H9 (cell line): ENCODE measurements around the gene ADRB1. TPM values are rescaled to one million over a fixed set of nuclear protein-coding genes. Genes with fewer than 3 reads are reported as not detected.

ENCODE experiments used
- DNase-seq: peaks from one replicate; pipeline ENCODE4 v3.0.0-alpha.2; 2017
- H2AFZ ChIP-seq: one replicate; pipeline ENCODE4 v1.6.1; 2013; ENCODE audit warnings: mild to moderate bottlenecking, low read length, control low read depth, moderate library complexity
- H2AK5ac ChIP-seq: 2 replicates; pipeline ENCODE4 v1.6.1; 2013; ENCODE audit warnings: low read length, control low read depth, mixed read lengths; ENCODE audit not compliant: insufficient read length
- H2BK120ac ChIP-seq: one replicate; pipeline ENCODE4 v1.6.1; 2013; ENCODE audit warnings: low read depth, mild to moderate bottlenecking, low read length, control low read depth, inconsistent platforms; ENCODE audit not compliant: poor library complexity, severe bottlenecking
- H2BK12ac ChIP-seq: 2 replicates; pipeline ENCODE4 v1.6.1; 2013; ENCODE audit warnings: low read length, control low read depth, mixed read lengths, low read depth; ENCODE audit not compliant: insufficient read length
- H2BK15ac ChIP-seq: 2 replicates; pipeline ENCODE4 v1.6.1; 2013; ENCODE audit warnings: low read depth, low read length, control low read depth
- H2BK20ac ChIP-seq: one replicate; pipeline ENCODE4 v1.6.1; 2013; ENCODE audit warnings: low read depth, mild to moderate bottlenecking, low read length, control low read depth, inconsistent platforms; ENCODE audit not compliant: poor library complexity, severe bottlenecking
- H2BK5ac ChIP-seq: 2 replicates; pipeline ENCODE4 v1.6.1; 2013; ENCODE audit warnings: low read length, control low read depth, mixed read lengths; ENCODE audit not compliant: insufficient read length
- H3K14ac ChIP-seq: 2 replicates; pipeline ENCODE4 v1.6.1; 2013; ENCODE audit warnings: low read length, control low read depth; ENCODE audit not compliant: insufficient read depth
- H3K18ac ChIP-seq: 2 replicates; pipeline ENCODE4 v1.6.1; 2013; ENCODE audit warnings: low read depth, mild to moderate bottlenecking, mixed read lengths, low read length, control low read depth; ENCODE audit not compliant: insufficient read length
- H3K23ac ChIP-seq: 2 replicates; pipeline ENCODE4 v1.6.1; 2013; ENCODE audit warnings: low read length, control low read depth, mixed read lengths, low read depth; ENCODE audit not compliant: insufficient read length
- H3K23me2 ChIP-seq: 2 replicates; pipeline ENCODE4 v1.6.1; 2013; ENCODE audit warnings: low read depth, mild to moderate bottlenecking, mixed read lengths, low read length, control low read depth; ENCODE audit not compliant: insufficient read length, poor library complexity, severe bottlenecking
- H3K27ac ChIP-seq: 2 replicates; pipeline ENCODE4 v1.5.1; 2013; ENCODE audit warnings: low read length, control low read depth, mixed read lengths, low read depth; ENCODE audit not compliant: insufficient read length
- H3K27me3 ChIP-seq: 2 replicates; pipeline ENCODE4 v1.6.1; 2013; ENCODE audit warnings: low read length, control low read depth, inconsistent platforms; ENCODE audit not compliant: insufficient read depth
- H3K4ac ChIP-seq: 2 replicates; pipeline ENCODE4 v1.6.1; 2013; ENCODE audit warnings: low read depth, mild to moderate bottlenecking, control low read depth, inconsistent platforms, low read length, moderate library complexity
- H3K4me1 ChIP-seq: 2 replicates; pipeline ENCODE4 v1.6.1; 2013; ENCODE audit warnings: low read length, control low read depth, inconsistent platforms; ENCODE audit not compliant: insufficient read depth
- H3K4me2 ChIP-seq: 2 replicates; pipeline ENCODE4 v1.6.1; 2013; ENCODE audit warnings: low read length, control low read depth, mixed read lengths; ENCODE audit not compliant: insufficient read length, insufficient read depth
- H3K56ac ChIP-seq: 2 replicates; pipeline ENCODE4 v1.6.1; 2013; ENCODE audit warnings: low read depth, mild to moderate bottlenecking, mixed read lengths, low read length, control low read depth; ENCODE audit not compliant: insufficient read length
- H3K79me1 ChIP-seq: 2 replicates; pipeline ENCODE4 v1.6.1; 2013; ENCODE audit warnings: low read depth, mild to moderate bottlenecking, moderate library complexity, low read length, control low read depth, inconsistent platforms; ENCODE audit not compliant: insufficient read depth, poor library complexity, severe bottlenecking
- H3K79me2 ChIP-seq: 2 replicates; pipeline ENCODE4 v1.6.1; 2013; ENCODE audit warnings: low read length, control low read depth, inconsistent platforms; ENCODE audit not compliant: insufficient read depth
- H3K9ac ChIP-seq: 2 replicates; pipeline ENCODE4 v1.6.1; 2013; ENCODE audit warnings: low read length, control low read depth, mixed read lengths; ENCODE audit not compliant: insufficient read length; ENCODE audit errors: extremely low read depth
- H3K9me3 ChIP-seq: one replicate; pipeline ENCODE4 v1.6.1; 2013; ENCODE audit warnings: low read depth, low read length, inconsistent platforms; ENCODE audit not compliant: control insufficient read depth
- H3T11ph ChIP-seq: one replicate; pipeline ENCODE4 v1.6.1; 2013; ENCODE audit warnings: mild to moderate bottlenecking, low read length, control low read depth, inconsistent platforms
- H4K20me1 ChIP-seq: one replicate; pipeline ENCODE4 v1.6.1; 2013; ENCODE audit not compliant: control insufficient read depth, insufficient read length, insufficient read depth
- H4K5ac ChIP-seq: 2 replicates; pipeline ENCODE4 v1.6.1; 2013; ENCODE audit warnings: low read depth, mild to moderate bottlenecking, mixed read lengths, low read length, control low read depth; ENCODE audit not compliant: insufficient read length
- H4K8ac ChIP-seq: replicated peaks from 2 replicates; pipeline ENCODE4 v1.6.1; 2013; ENCODE audit warnings: low read length, control low read depth, mixed read lengths, low read depth; ENCODE audit not compliant: insufficient read length
- H4K91ac ChIP-seq: 2 replicates; pipeline ENCODE4 v1.6.1; 2013; ENCODE audit warnings: low read depth, mild to moderate bottlenecking, moderate library complexity, mixed read lengths, low read length, control low read depth; ENCODE audit not compliant: insufficient read length
- H3K27ac Mint-ChIP-seq, 3 experiments: 2 replicates in 2 of 3; 3 replicates in 1 of 3; pipeline ENCODE4 v1.8.0; 2020 to 2021; ENCODE audit warnings: mixed read lengths in 3 of 3, mild to moderate bottlenecking in 1 of 3, moderate library complexity in 1 of 3
- H3K27me3 Mint-ChIP-seq: 2 replicates; pipeline ENCODE4 v1.8.0; 2021; ENCODE audit warnings: low read depth, mild to moderate bottlenecking, moderate library complexity, mixed read lengths
- H3K36me3 Mint-ChIP-seq, 3 experiments: 2 replicates in 2 of 3; 3 replicates in 1 of 3; pipeline ENCODE4 v1.8.0; 2020 to 2021; ENCODE audit warnings: low read depth in 3 of 3, mixed read lengths in 3 of 3; ENCODE audit not compliant: insufficient read depth in 1 of 3
- H3K4me1 Mint-ChIP-seq, 2 experiments: 2 replicates each; pipeline ENCODE4 v1.8.0; 2020; ENCODE audit warnings: mixed read lengths in 2 of 2
- H3K4me3 Mint-ChIP-seq, 2 experiments: 2 replicates in 1 of 2; 3 replicates in 1 of 2; pipeline ENCODE4 v1.8.0; 2020 to 2021; ENCODE audit warnings: mild to moderate bottlenecking in 2 of 2, mixed read lengths in 2 of 2, moderate library complexity in 1 of 2
- H3K9me3 Mint-ChIP-seq, 2 experiments: 2 replicates in 1 of 2; 3 replicates in 1 of 2; pipeline ENCODE4 v1.8.0; 2020; ENCODE audit warnings: mild to moderate bottlenecking in 2 of 2, mixed read lengths in 2 of 2, moderate library complexity in 1 of 2
- CTCF ChIP-seq: fragments of 200-600 bp; sonication (generic); conservative IDR thresholded peaks from 3 replicates; pipeline ENCODE4 v1.8.0; 2021; ENCODE audit warnings: antibody characterized with exemption, mild to moderate bottlenecking
- WGBS: extraction: QIAGEN DNeasy Blood & Tissue Kit; methylation state at CpG from one replicate; pipeline ENCODE4 v1.1.7; 2013; ENCODE audit warnings: missing lambda C conversion rate, low lambda C conversion rate, mixed read lengths; ENCODE audit not compliant: insufficient read length; ENCODE audit errors: extremely low coverage; 5-methylcytosine and 5-hydroxymethylcytosine counted together
- total RNA-seq: library from RNA; stranded (reverse); gene quantifications from 2 replicates; pipeline ENCODE4 v1.2.1, GENCODE V29; 2021

ADRB1 gene
- total RNA-seq, 1 experiment from 2014 or later, result 0.13 TPM

- Histone ChIP-seq H3K79me2 (no peaks in the 10 kb centered on the region), H4K20me1 (no peaks in the 10 kb centered on the region), H3K9ac (no peak overlapping the region), H3K56ac (no peak overlapping the region), H3K14ac (no peak overlapping the region), H4K5ac (no peak overlapping the region), H2BK12ac (no peak overlapping the region), H3K79me1 (no peaks in the 10 kb centered on the region), H4K8ac (no peak overlapping the region), H2BK20ac (no peak overlapping the region), H3K4me2 (no peak overlapping the region), H2BK15ac (no peak overlapping the region), H3K18ac (no peak overlapping the region), H2AK5ac (no peak overlapping the region), H2AFZ (no peak overlapping the region), H4K91ac (no peak overlapping the region), H3K4me1 (no peaks in the 10 kb centered on the region), H3K9me3 (no peaks in the 10 kb centered on the region), H2BK120ac (no peak overlapping the region), H3K27ac (no peak overlapping the region), H3K23me2 (no peaks in the 10 kb centered on the region), H3T11ph (no peak overlapping the region), H3K27me3 (no peaks in the 10 kb centered on the region), H2BK5ac (no peak overlapping the region), H3K4ac (no peak overlapping the region), H3K23ac (no peak overlapping the region)
- Mint-ChIP-seq H3K9me3 (no peaks in the 10 kb centered on the region; a peak in 1 of 5 replicates), H3K27ac (no peak overlapping the region), H3K36me3 (no peaks in the 10 kb centered on the region), H3K27me3 (peaks cover 6% of the 10 kb centered on the region; the same call in 1 of the 2 replicates), H3K4me3 (no peak overlapping the region), H3K4me1 (no peaks in the 10 kb centered on the region)
- no CpG with 5 or more reads among the region's 3 CpGs for WGBS
- TF ChIP-seq CTCF, result no peak
- DNase-seq, result no peak
Measured at GRCh38 chr10:114021154-114021553, 22.5 kb upstream of the ADRB1 start.
